Activated CD4-positive, alpha-beta T cell treated with anti-CD3 and anti-CD28 coated beads, Interleukin-2, Interleukin-6, amounts not matched to agents 100 ng/mL and 50 ng/mL, durations not matched to agents 16 hours and 8 hours (primary cell): ENCODE data around the gene INTS1.
"Not testable (repeated sequence)": the region's sequence is repeated elsewhere in the genome, so short reads cannot be mapped to it uniquely, and the experiment has no call there.

Source experiments
- DNase-seq: peaks from one replicate; pipeline ENCODE4 v3.0.0-alpha.2; 2020

The INTS1 gene

GRCh38 chr7:1459920-1460820 lies 44.0 kb downstream of the INTS1 start:
- DNase-seq: no peak

GRCh38 chr7:1459512-1459892 lies 44.7 kb downstream of the INTS1 start:
- DNase-seq: peak; percentile 97

DNA sequence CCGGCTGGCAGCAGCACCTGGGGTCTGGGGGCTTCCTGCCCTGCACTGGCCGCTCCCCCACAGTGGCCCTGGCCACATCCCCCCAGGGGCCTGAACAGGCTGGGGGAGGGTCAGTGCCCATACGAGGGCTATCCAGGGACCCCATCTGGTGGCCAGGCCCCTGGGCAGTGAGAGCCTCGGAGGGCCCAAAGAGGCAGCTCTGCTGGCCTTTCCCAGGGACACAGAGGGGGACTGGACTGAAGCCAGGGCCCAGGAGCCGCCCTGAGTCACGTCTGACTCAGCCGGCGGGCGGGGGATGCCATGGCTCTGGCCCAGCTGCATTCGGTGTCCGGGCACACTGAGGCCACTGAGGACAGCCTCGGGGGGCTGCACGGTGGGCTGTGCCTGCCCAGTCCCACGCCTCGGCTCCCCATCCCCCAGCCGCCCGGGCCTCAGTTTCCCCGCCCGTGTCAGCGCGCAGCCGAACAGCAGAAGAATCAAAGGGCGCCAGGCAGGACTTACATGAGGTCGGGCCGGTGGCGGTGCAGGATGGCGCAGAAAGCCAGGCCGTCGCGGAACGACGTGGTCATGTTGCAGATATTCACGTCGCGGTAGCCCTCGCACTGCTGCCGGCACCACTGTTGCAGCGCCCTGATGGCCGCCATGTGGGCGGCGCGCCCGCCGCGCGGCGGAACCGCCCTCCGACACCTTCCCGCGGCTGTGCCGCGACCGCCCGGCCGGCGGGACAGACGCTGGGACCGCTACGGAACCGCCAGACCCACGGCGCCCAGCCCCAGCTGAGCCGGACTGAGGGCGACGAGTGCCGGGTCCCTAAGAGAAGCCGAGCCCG lies 45.3 kb downstream of the INTS1 start, which contains the start of gene MICALL2:
MICALL2 (minus strand) TSS at position 788 of the 829 bp plus-strand sequence; CDS start at position 644, 144 bp downstream.
- DNase-seq: no peak

DNA sequence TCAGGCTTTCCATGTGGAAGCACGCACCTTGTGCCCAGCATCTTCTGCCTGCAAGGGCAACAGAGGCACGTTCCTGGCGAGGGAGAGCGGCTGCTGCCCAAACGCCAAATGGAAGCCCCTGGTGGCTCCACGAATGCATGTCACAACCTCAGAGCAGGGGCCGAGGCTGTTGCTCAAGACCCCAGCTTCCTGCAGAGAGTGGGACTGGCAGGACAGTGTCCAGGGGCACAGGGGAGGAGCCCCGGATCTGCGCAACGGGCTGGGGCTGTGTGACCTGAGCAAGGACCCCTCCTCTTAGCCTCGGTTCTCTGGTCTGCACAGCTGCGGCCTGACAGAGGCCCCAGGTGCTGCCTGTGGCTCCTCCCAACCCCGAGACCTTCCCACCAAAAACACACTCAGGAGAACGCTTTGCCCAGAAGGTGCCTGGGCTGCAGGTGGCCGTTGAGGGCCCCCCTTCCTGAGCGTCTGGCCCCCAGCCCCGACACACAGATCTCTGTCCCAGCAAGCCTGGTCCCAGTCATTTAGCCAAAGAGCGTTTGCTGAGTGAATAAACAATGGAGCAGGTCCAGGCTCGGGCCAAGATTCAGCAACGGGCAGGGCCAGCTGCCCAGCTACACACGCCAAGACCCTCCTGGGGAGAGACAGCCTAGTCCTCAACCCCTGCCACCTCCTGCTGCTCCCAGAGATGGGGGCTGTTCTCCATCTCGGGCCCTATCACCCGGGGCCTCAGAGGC lies 46.1 kb downstream of the INTS1 start:
- DNase-seq: no peak

DNA sequence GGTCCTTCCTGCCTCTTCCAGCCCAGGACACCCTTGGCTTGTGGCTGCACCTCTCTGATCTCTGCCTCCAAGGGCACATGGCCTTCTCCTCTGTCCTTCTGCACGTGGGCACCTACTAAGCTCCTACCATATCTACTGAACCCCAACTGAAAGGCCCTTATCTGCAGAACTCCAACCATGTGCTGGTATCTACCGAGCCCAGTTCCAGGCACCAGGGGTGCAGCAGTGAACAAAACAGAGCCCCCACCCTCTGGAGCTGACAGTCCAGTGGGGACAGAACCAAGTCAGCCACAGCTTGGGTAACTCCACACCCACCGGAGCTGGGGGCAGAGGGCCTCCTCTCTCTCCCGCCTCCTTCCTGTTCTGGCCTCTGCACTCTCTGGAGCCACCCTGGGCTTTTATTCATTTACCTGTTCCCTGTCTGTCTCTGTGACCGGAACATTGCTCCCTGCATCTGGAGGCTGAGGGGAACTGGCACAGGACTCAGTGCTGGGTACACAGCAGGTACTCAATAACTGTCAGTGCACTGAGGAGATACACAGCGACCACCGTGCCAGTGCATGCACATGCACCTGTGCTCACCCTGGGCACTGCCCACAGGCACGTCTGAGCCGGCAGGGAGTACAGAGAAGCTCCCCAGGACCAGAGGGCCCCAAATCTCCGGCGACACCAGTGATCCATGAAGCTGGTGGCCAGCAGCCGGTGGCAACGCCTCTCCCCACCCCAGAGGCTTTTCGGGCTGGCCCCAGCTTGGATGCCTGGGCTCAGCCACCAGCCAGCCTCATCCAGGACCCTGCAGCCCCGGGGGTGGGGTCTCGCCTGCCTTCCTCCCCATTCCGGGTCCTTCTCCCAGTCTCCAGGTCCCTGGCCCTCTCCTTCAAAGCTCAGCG lies 46.9 kb downstream of the INTS1 start:
- DNase-seq: no peak

- DNase-seq: no peak
Measured at GRCh38 chr7:1455955-1456354, 48.2 kb downstream of the INTS1 start.

DNA sequence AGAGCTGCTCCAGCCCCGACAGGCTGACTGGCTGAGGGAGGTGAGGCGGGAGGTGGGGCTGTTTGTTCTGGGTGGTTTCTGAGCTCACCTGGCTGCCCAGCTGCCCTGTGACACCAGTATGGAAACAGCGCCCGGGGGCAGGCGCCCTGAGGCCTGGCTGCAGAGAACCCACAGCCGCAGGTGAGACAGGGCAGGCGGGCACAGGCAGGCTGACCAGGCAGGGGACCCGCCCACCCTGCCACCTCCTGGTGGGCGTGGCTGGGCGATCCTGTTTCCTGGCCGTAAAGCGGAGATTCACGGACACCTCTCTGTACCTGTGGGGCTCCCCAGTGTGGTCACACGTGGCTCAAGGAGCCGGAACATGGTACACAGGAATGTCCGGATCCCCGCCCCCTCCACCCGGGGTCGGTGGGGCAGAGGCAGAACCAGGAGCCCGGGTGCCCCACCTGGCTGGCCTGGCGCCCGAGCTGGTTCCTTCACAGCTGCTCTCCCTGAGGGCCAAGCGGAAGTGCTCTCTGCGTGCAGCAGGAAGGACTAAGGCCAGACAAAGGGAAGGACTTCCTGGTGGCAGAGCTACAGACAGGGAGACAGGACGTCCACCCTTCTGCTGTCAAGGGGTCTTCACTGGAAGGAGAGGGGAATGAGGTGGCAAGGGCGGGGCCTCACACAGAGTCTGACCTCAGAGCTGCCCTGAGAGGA lies 48.8 kb downstream of the INTS1 start:
- no peak for DNase-seq

GRCh38 chr7:1454542-1454941 lies 49.6 kb downstream of the INTS1 start:
- DNase-seq: no peak

- no peak for DNase-seq
Measured at GRCh38 chr7:1452205-1452604, 52.0 kb downstream of the INTS1 start.

DNA sequence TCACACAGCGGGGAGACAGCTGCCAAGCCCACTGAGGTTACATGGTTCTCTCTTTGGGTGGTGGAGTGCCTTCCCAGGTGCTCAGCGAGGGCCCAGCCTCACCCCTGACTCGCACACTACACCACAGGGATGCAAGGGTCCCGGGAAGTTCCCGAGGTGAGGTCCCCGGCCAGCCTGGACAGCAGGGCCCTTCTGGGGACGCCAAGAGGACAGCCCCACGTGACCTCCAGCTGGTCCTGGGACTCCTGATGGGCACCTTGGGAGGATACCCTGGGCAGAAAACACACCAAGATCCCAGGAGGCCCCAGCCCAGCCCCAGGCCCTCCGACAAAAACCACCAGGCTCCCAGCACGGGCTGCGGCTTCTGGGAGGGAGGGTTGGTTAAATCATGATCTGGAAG lies 53.2 kb downstream of the INTS1 start:
- DNase-seq: no peak

DNA sequence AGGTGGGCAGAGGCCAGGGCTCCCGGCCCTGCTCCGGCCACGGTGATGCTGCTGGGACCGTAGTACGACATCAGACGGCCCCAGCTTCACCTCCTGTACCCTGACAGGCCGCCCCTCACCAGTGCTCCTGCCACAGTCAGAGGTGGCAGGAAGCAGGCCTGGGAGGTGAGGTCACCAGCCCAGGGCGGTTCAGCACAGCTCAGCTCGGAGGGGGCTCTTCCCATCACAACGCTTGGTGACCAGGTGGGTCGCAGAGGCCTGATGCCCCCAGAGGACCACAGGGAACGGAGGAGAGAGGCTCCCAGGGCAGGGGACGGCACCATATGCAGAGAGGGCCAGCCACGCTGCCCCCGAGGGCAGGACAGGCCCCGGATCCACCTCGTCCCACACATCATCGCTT lies 53.8 kb downstream of the INTS1 start:
- no peak for DNase-seq

DNA sequence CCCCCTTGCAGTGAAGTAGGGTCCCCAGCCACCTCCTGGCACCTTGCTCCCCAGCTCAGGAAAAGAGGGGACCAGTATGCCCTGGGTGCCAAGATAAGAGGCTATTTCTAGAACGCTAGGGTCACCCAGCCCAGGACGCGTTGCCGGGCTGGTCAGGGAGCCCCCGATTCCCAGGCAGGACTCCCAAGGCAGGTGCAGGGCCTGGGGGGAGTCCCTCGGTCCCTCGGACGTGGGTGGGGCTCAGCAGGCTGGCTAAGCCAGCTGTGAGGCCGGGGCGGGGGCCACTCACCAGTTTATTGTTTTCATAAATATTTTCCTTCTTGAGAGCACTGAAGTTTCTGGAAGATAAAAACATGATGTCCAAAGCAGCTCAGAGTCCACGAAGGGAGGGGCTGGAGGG lies 54.2 kb downstream of the INTS1 start:
- no peak for DNase-seq

- no peak for DNase-seq
Measured at GRCh38 chr7:1449501-1449900, 54.7 kb downstream of the INTS1 start.

- no peak for DNase-seq
Measured at GRCh38 chr7:1448958-1449357, 55.2 kb downstream of the INTS1 start.

- DNase-seq: no peak
Measured at GRCh38 chr7:1447551-1448244, 56.5 kb downstream of the INTS1 start.

DNA sequence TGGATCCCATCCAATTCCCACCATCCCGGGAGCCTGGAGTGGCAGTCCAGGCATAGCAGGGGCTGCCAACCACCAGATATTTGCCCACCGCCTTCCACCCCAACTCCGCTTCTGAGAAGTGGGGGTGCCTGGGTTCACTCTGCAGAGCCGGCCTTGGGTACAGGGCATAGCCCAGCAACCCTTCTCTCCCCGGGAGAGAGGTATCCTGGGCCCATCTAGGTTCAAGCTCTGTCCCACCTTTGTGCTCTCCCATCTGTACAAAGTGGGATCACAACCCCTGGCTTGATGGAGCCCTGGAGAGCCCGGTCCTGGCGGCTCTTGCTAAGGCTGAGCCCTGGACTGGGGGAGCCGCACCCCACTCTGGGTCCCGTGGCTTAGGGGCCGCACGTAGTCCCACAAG lies 57.1 kb downstream of the INTS1 start:
- no peak for DNase-seq

GRCh38 chr7:1446620-1447032 lies 57.6 kb downstream of the INTS1 start:
- DNase-seq: no peak

- DNase-seq: not testable (repeated sequence)
Measured at GRCh38 chr7:1446026-1446425, 58.2 kb downstream of the INTS1 start.

DNA sequence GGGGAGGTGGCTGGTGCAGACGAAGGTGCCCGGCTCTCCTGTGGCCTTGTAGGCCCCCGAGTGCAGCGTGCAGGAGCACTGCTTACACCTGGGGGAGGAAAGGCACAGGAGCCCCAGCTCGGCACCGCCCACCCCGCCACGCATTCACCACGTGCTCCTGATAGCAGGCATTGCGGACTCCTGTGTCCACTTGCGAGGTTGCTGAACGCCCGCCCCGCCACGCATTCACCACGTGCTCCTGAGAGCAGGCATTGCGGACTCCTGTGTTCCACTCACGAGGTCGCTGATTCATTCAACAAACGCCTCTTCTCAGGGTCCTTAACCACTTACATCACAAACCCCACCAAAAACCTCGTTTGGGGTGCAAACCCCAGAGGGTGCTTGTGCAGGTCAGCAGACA lies 58.8 kb downstream of the INTS1 start:
- no peak for DNase-seq

DNA sequence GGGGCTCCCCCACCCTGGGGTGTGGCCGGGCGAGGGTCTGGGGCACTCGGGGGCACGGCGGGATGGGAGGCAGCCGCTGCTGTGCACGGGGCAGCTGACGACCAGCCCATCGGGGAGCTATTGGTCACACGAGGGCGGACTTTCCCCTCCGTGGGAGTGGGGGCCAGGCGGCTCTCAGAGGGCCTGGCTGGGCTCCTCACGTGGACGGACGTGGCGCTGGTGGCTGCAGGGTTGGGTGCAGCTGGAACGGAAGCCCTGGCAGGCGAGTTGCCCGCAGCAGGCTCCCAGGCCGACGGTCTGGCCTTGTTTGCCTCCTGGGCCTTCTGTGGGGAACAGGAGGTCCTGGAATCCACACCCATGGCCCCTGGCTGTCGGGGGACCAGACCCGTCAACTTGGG lies 59.3 kb downstream of the INTS1 start:
- no peak for DNase-seq
